NCI-H446 (cell line): Measurements from ENCODE around the gene SMG9.

ENCODE experiments used
- DNase-seq, 2 experiments: peaks; one replicate each; lab custom pipeline; 2025; lab: John Stamatoyannopoulos, UW

Gene SMG9

GRCh38 chr19:43724896-43725295, 29.9 kb downstream of the SMG9 start:
- no peak for DNase-seq

GRCh38 chr19:43723588-43723987, 31.2 kb downstream of the SMG9 start:
- DNase-seq, result no peak

- DNase-seq, result no peak
Observed at GRCh38 chr19:43721469-43722048, 33.2 kb downstream of the SMG9 start.

- DNase-seq, result no peak
Observed at GRCh38 chr19:43720936-43721335, 33.8 kb downstream of the SMG9 start.

GRCh38 chr19:43719918-43720317, 34.8 kb downstream of the SMG9 start:
- DNase-seq, result no peak

- DNase-seq, result no peak
Observed at GRCh38 chr19:43719378-43719868, 35.3 kb downstream of the SMG9 start.

GRCh38 chr19:43718627-43719377, 36.0 kb downstream of the SMG9 start:
- DNase-seq, result no peak

- DNase-seq, result no peak
Observed at GRCh38 chr19:43715776-43716175, 39.0 kb downstream of the SMG9 start, which contains the start of gene IRGC. Gene IRGC (plus strand): TSS chr19:43716076. CDS start chr19:43718559, 2,483 bp downstream.

GRCh38 chr19:43713208-43713607, 41.6 kb downstream of the SMG9 start:
- DNase-seq, result no peak

- no peak for DNase-seq
Observed at GRCh38 chr19:43711751-43712355, 42.9 kb downstream of the SMG9 start.

GRCh38 chr19:43708716-43709115, 46.0 kb downstream of the SMG9 start:
- no peak for DNase-seq

- no peak for DNase-seq
Observed at GRCh38 chr19:43707158-43707712, 47.5 kb downstream of the SMG9 start.

GRCh38 chr19:43705729-43706128, 49.0 kb downstream of the SMG9 start:
- DNase-seq, result no peak

- DNase-seq, result no peak
Observed at GRCh38 chr19:43704002-43704705, 50.6 kb downstream of the SMG9 start.

- peak in 1 of 2 experiments; percentile 18 for DNase-seq
Observed at GRCh38 chr19:43700395-43701000, 54.3 kb downstream of the SMG9 start.

GRCh38 chr19:43699506-43700394, 55.0 kb downstream of the SMG9 start:
- no peak for DNase-seq

GRCh38 chr19:43697295-43697694, 57.5 kb downstream of the SMG9 start:
- no peak for DNase-seq

GRCh38 chr19:43695985-43696704, 58.6 kb downstream of the SMG9 start:
- no peak for DNase-seq

- DNase-seq, result no peak
Observed at GRCh38 chr19:43694553-43694952, 60.2 kb downstream of the SMG9 start.

GRCh38 chr19:43692877-43693276, 61.9 kb downstream of the SMG9 start:
- DNase-seq, result no peak
